ENCODE data around the gene ECHS1. TPM values are rescaled to one million over a fixed set of nuclear protein-coding genes. Genes with fewer than 3 reads are reported as not detected.

ECHS1 gene
- total RNA-seq, 2 experiments from 2014 or later: 34.0 to 50.2 TPM

GRCh38 chr10:133356549-133357284 is 16.4 kb downstream of the ECHS1 start:
- H3K4me3 Mint-ChIP-seq: peak overlapping the region; percentile 62
- ATAC-seq: no peak
- DNase-seq: no peak
- H3K27ac Mint-ChIP-seq: no peak overlapping the region
- H3K4me1 Mint-ChIP-seq: peaks cover 7% of the 10 kb centered on the region
- CTCF ChIA-PET: interaction anchor here (1.1 to 1.5 kb wide), 5 partner anchors 27 to 82 kb away, joined by 3 to 7 read pairs (median 3); no protein-coding TSS in a partner anchor
- H3K9me3 Mint-ChIP-seq (ENCODE audit: low read depth): no peaks in the 10 kb centered on the region
- no peaks in the 10 kb centered on the region for H3K27me3 Mint-ChIP-seq
- no peaks in the 10 kb centered on the region for H3K36me3 Mint-ChIP-seq

- Mint-ChIP-seq H3K36me3 (no peaks in the 10 kb centered on the region), H3K4me1 (peaks cover 2% of the 10 kb centered on the region), H3K27ac (no peak overlapping the region), H3K9me3 (ENCODE audit: low read depth) (no peaks in the 10 kb centered on the region), H3K4me3 (no peak overlapping the region), H3K27me3 (no peaks in the 10 kb centered on the region)
- CTCF ChIA-PET: interaction anchor here (1.1 to 1.2 kb wide), 2 partner anchors 27 to 35 kb away, joined by 3 read pairs; no protein-coding TSS in a partner anchor
- ATAC-seq (no peak), DNase-seq (no peak)
Measured at GRCh38 chr10:133355991-133356390, 17.2 kb downstream of the ECHS1 start.

- DNase-seq: no peak
Measured at GRCh38 chr10:133355266-133355665, 17.9 kb downstream of the ECHS1 start.

GRCh38 chr10:133354672-133355240 is 18.4 kb downstream of the ECHS1 start:
- H3K27ac Mint-ChIP-seq: no peak overlapping the region
- H3K4me3 Mint-ChIP-seq: no peak overlapping the region
- no peaks in the 10 kb centered on the region for H3K27me3 Mint-ChIP-seq
- CTCF ChIA-PET: no interaction called here
- DNase-seq: no peak
- no peak for ATAC-seq
- no peaks in the 10 kb centered on the region for H3K36me3 Mint-ChIP-seq
- H3K4me1 Mint-ChIP-seq: peaks cover 2% of the 10 kb centered on the region
- no peaks in the 10 kb centered on the region for H3K9me3 Mint-ChIP-seq (ENCODE audit: low read depth)

More at GRCh38 chr10:133355266-133355665, 17.9 kb downstream of the ECHS1 start:
- Mint-ChIP-seq H3K4me1 (peaks cover 2% of the 10 kb centered on the region), H3K27me3 (no peaks in the 10 kb centered on the region), H3K27ac (no peak overlapping the region), H3K9me3 (ENCODE audit: low read depth) (no peaks in the 10 kb centered on the region), H3K4me3 (no peak overlapping the region), H3K36me3 (no peaks in the 10 kb centered on the region)
- ATAC-seq: no peak
- CTCF ChIA-PET: interaction anchor here (1.2 kb wide), 1 partner anchor 26 kb away, joined by 3 read pairs; no protein-coding TSS in a partner anchor

GRCh38 chr10:133353988-133354605 is 19.1 kb downstream of the ECHS1 start:
- H3K9me3 Mint-ChIP-seq (ENCODE audit: low read depth): no peaks in the 10 kb centered on the region
- H3K4me3 Mint-ChIP-seq: no peak overlapping the region
- peaks cover 4% of the 10 kb centered on the region for H3K4me1 Mint-ChIP-seq
- no peak for DNase-seq
- no peak for ATAC-seq
- H3K27ac Mint-ChIP-seq: no peak overlapping the region
- H3K27me3 Mint-ChIP-seq: no peaks in the 10 kb centered on the region
- CTCF ChIA-PET: interaction anchor here (0.7 to 2.3 kb wide), 2 partner anchors 24 to 1467 kb away, joined by 3 to 7 read pairs; no protein-coding TSS in a partner anchor
- no peaks in the 10 kb centered on the region for H3K36me3 Mint-ChIP-seq

- CTCF ChIA-PET: interaction anchor here (0.7 to 2.3 kb wide), 3 partner anchors 23 to 1466 kb away, joined by 3 to 7 read pairs (median 3); no protein-coding TSS in a partner anchor
- DNase-seq: no peak
- H3K4me3 Mint-ChIP-seq: no peak overlapping the region
- H3K9me3 Mint-ChIP-seq (ENCODE audit: low read depth): no peaks in the 10 kb centered on the region
- no peak for ATAC-seq
- no peaks in the 10 kb centered on the region for H3K27me3 Mint-ChIP-seq
- H3K36me3 Mint-ChIP-seq: no peaks in the 10 kb centered on the region
- no peak overlapping the region for H3K27ac Mint-ChIP-seq
- H3K4me1 Mint-ChIP-seq: peaks cover 5% of the 10 kb centered on the region
Measured at GRCh38 chr10:133353202-133353959, 19.8 kb downstream of the ECHS1 start.

- Mint-ChIP-seq H3K9me3 (ENCODE audit: low read depth) (no peaks in the 10 kb centered on the region), H3K27me3 (no peaks in the 10 kb centered on the region), H3K4me1 (peaks cover 5% of the 10 kb centered on the region), H3K36me3 (no peaks in the 10 kb centered on the region), H3K27ac (no peak overlapping the region), H3K4me3 (no peak overlapping the region)
- DNase-seq: no peak
- no peak for ATAC-seq
- CTCF ChIA-PET: interaction anchor here (1.0 to 2.3 kb wide), 2 partner anchors 16 to 22 kb away, joined by 3 to 7 read pairs; no protein-coding TSS in a partner anchor
Measured at GRCh38 chr10:133351408-133352318, 21.5 kb downstream of the ECHS1 start.

- CTCF ChIA-PET: no interaction called here
- no peak for DNase-seq
- H3K27me3 Mint-ChIP-seq: no peaks in the 10 kb centered on the region
- no peaks in the 10 kb centered on the region for H3K9me3 Mint-ChIP-seq (ENCODE audit: low read depth)
- H3K36me3 Mint-ChIP-seq: no peaks in the 10 kb centered on the region
- peaks cover 2% of the 10 kb centered on the region for H3K4me1 Mint-ChIP-seq
- H3K4me3 Mint-ChIP-seq: no peak overlapping the region
- H3K27ac Mint-ChIP-seq: no peak overlapping the region
- no peak for ATAC-seq
Measured at GRCh38 chr10:133350950-133351329, 22.2 kb downstream of the ECHS1 start.

GRCh38 chr10:133350283-133350949 is 22.7 kb downstream of the ECHS1 start:
- no peaks in the 10 kb centered on the region for H3K9me3 Mint-ChIP-seq (ENCODE audit: low read depth)
- CTCF ChIA-PET: no interaction called here
- DNase-seq (no peak), ATAC-seq (no peak)
- H3K36me3 Mint-ChIP-seq: no peaks in the 10 kb centered on the region
- peaks cover 2% of the 10 kb centered on the region for H3K4me1 Mint-ChIP-seq
- no peak overlapping the region for H3K4me3 Mint-ChIP-seq
- H3K27ac Mint-ChIP-seq: no peak overlapping the region
- peaks cover 5% of the 10 kb centered on the region for H3K27me3 Mint-ChIP-seq

- Mint-ChIP-seq H3K9me3 (ENCODE audit: low read depth) (no peaks in the 10 kb centered on the region), H3K36me3 (no peaks in the 10 kb centered on the region), H3K4me1 (peaks cover 2% of the 10 kb centered on the region), H3K27ac (no peak overlapping the region), H3K4me3 (no peak overlapping the region), H3K27me3 (peaks cover 11% of the 10 kb centered on the region)
- CTCF ChIA-PET: no interaction called here
- DNase-seq: no peak
- no peak for ATAC-seq
Measured at GRCh38 chr10:133349577-133350011, 23.6 kb downstream of the ECHS1 start.

GRCh38 chr10:133349160-133349568 is 24.0 kb downstream of the ECHS1 start:
- Mint-ChIP-seq H3K4me3 (no peak overlapping the region), H3K27ac (no peak overlapping the region), H3K9me3 (ENCODE audit: low read depth) (no peaks in the 10 kb centered on the region), H3K27me3 (peaks cover 15% of the 10 kb centered on the region), H3K36me3 (no peaks in the 10 kb centered on the region), H3K4me1 (peaks cover 2% of the 10 kb centered on the region)
- DNase-seq (no peak), ATAC-seq (no peak)
- CTCF ChIA-PET: no interaction called here

Data from activated CD8-positive, alpha-beta memory T cell treated with anti-CD3 and anti-CD28 coated beads, Interleukin-2, amount 10 ng/mL, durations not matched to agents 7 days and 5 days (primary cell).